ACHN (cell line): ENCODE data around the gene PRKCZ.
"Not testable (repeated sequence)": the region's sequence is repeated elsewhere in the genome, so short reads cannot be mapped to it uniquely, and the experiment has no call there.

ENCODE experiments used
- DNase-seq: peaks from one replicate; pipeline ENCODE4 v3.0.0-alpha.2; 2015
- in situ Hi-C: cut with HindIII; loops from 2 replicates; pipeline ENCODE4 v1.10.0; 2017; ENCODE audit warnings: low sequenced_read_pairs, low pct_ligation_motif_present, low pct_unique_long_range_greater_than_20kb

PRKCZ gene

DNA sequence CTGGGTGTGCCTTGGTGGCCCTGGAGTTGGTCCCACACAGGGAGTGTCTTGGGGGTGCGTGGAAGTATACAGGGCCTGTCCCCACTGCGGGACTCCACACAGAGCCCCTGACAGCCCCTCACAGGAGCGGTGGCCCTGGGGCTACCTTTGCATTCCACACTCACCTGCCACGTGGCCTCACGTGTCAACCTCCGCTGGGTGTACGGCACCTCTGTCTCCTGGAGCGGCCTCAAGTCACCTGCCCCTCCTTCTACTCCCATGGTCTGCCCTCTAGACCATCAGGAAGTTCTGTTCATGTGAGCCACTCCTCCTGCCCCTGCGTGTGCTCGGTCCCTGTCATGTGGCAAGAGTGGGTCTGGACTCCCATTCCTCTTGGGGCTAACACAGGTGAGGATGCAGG is 85.7 kb downstream of the PRKCZ start:
- DNase-seq: no peak
- in situ Hi-C loops: no loop called here

DNA sequence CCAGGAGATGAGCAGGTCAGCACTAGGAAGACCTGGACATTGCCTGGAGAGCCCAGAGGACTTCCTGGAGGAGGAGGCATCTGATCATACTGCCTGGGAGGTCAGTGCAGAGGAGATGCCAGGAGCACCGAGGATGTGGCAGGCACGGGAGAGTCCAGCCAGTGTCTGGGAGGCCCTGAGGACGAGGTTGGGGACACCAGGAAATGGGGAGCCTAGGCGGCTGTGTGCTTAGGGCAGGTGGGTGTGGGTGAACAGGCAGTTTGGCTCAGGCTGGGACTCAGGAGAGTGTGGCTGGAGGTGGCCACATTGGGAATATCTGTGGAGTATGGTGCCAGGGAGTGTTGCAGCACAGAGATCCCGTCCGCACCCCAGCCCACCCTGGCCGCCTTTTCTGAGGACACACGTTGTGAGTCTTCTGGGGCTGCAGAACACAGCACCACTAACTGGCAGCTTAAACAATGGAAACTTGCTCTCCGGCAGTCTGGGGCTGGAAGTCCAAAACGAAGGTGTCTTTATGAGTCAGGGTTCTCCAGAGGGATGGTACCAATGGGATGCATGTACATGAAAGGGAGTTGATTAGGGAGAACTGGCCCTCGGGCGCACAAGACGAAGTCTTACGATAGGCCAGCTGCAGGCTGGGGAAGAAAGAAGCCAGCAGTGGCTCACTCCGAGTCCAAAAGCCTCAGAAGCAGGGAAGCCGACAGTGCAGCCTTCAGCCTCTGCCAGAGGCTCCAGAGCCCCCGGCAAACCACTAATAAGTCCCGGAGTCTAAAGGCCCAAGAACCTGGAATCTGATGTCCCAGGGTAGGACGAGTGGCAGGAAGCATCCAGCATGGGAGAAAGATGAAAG is 86.4 kb downstream of the PRKCZ start:
- in situ Hi-C loops: no loop called here
- DNase-seq: no peak

DNA sequence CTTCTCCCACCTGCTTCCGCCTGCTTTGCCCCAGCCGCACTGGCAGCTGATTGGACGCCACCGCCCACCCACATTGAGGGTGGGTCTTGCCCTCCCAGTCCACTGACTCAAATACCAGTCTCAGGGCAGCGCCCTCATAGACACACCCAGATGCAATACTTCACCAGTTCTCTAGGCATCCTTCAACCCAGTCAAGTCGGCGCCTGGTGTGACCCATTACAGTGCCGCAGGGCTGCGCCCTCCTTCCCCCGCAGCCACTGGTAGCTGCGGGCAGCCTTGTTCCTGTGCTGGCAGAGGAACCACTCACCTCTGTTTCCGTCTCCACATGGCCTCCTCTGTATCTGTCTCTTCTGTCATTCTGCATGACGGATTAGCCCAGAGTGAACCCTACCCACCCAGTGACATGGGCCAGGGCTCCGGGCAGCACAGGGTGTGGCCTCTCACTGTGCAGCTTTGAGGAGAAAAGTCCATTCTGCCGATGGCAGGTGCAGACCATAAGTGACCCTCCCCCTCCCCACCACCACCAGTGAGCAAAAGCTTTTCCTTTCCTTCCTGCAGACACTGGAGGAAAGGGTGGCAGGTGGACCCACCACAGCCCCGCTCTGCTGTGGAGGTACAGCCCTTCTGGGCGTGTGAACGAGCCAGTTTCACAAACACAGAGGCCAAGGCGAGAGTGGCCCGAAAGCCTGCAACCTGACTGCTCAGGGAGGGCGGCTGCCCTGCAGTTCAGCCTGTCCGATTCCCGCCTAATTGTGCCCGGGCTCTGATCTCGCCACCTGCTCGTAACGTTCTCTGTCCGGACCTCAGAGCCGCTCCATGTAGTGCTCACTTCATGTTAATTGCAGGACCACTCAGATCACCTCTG is 87.3 kb downstream of the PRKCZ start:
- DNase-seq: no peak
- in situ Hi-C loops: no loop called here

DNA sequence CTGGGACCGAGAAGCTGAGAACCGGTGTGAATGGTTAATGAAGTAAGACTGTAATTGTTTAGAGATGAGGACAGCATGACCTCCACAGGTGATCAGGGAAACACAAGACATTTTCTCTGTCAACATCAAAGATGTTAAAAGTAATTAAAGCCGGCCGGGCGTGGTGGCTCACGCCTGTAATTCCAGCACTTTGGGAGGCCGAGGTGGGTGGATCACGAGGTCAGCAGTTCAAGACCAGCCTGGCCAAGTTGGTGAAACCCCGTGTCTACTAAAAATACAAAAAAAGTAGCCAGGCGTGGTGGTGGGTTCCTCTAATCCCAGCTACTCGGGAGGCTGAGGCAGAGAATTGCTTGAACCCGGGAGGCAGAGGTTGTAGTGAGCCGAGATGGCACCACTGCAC is 88.9 kb downstream of the PRKCZ start:
- in situ Hi-C loops, DNase-seq: not testable (repeated sequence)

DNA sequence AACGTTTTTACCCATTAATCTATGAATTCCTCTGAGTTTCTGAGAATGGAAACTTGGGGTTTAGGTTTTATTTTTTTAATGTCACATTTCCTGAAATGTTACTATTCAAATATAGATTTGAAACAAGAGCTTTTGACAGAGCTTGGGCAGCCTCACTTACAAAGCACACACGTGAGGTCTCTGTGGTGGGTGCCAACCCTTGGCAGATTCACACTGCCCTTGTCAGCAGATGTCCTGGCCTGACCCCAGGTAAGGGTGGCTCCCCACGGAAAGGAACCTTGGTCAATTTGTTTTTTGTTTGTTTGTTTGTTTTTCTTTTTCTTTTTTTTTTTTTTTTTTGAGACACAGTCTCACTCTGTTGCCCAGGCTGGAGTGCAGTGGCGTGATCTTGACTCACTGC is 90.8 kb downstream of the PRKCZ start:
- no peak for DNase-seq
- in situ Hi-C loops: no loop called here

DNA sequence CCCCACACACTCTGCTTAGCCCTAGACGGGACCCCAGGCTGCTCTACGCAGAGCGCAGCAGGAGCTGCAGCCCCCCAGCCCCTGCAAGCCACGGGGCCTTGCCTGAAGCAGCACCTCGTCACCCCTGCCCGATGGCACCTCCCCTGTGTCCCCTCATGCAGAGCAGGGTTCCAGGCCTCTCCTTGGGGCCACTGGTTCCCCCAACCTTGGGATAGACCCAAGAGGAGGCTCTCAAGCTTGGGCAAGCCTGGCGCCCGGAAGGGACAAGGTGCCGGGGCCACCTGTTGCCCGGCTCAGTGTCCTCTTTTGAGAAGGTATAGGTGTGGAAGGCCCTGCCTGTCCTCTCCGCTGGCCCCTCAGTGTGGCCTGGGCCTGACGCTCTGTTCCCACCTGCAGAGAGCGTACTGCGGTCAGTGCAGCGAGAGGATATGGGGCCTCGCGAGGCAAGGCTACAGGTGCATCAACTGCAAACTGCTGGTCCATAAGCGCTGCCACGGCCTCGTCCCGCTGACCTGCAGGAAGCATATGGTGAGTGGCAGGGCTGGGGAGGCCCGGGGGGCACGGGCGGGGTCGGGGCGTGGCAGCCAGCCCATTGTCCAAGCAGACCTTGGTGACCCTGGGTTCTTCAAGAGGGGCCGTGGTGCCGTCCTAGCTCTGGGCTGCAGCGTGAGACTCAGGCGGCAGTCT is 93.7 kb downstream of the PRKCZ start:
- in situ Hi-C loops: no loop called here
- no peak for DNase-seq

DNA sequence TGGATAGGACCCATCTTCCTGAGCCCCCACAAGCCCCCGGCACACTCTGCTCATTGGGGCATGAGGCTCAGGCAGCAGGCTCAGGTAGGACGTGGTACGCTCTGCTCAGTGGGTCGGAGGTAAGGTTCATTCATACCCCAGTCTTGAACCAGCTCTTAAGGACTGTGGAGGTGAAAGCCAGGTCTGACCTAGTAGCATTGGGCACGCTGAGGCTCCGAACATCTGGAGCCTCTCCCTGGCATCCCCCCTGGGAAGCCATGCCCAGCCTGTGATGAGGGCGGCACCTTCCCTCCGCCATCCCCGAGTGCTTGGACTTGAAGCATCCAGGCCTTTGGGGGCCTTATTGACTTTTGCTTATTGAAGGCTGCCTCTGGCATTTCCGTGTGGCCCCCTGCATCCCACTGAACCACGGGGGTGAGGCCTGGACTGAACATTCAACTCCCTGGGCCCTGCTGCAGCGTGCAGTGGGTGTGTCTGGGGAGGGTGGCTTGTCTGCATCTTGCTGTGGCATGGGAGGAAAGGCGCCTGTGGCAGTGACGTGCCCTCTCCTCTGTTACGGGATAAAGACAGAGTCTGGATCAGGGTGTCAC is 94.4 kb downstream of the PRKCZ start:
- in situ Hi-C loops: no loop called here
- no peak for DNase-seq

DNA sequence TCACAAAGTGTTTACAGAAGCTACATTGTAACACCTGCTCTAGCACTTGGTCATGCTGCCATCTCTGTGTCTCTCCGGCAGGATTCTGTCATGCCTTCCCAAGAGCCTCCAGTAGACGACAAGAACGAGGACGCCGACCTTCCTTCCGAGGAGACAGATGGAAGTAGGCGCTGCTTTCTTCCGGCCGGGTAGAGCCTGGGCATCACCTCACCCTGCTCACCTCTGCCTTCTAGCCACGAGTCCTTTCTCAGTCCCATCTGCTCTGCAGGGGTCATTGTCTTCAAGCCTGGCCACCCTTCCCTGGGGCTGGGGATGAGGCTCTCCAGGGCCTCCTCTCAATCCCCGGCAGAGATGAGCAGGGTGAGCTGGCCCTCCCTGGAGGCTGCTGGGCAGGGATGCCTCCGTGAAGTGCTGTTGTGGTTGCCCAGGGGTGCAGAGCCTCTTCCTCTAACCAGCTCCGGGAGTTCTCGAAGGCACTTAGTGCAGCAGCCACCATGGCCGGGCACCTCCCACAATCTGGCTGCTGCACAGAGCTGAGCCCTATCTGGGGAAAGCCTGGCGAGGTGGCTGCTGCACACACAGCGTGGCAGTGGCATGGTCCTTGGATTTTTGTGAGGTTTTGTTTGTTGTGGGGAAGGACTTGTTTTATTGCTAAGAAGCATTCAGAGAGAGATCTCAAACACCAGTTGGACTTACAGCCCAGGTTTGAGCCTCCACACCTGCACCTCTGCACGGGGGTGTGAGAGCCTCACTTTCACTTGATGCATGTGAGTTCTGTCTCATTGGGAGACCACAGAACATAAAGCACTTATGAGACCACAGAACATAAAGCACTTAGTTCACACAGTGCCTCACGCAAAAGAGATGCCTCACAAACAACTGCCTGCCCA is 96.0 kb downstream of the PRKCZ start:
- in situ Hi-C loops: no loop called here
- no peak for DNase-seq

DNA sequence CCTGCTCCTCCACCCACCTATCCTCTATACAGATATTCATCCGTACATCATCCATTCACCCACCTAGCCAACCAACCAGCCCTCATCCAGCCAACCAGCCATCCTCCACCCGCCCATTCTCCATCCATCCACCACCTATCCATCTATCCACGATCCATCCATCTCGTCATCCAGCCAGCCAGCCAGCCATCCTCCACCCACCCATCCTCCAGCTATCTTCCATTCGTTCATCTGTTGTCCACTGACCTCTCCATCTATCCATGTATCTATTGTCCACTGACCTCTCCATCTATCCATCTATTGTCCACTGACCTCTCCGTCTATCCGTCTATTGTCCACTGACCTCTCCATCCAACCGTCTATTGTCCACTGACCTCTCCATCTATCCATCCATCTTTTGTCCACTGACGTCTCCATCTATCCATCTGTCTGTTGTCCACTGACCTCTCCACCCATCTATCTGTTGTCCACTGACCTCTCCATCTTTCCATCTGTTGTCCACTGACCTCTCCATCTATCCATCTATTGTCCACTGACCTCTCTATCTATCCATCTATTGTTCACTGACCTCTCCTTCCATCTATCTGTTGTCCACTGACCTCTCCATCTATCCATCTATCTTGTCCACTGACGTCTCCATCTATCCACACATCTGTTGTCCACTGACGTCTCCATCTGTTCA is 96.8 kb downstream of the PRKCZ start:
- no peak for DNase-seq
- in situ Hi-C loops: no loop called here

DNA sequence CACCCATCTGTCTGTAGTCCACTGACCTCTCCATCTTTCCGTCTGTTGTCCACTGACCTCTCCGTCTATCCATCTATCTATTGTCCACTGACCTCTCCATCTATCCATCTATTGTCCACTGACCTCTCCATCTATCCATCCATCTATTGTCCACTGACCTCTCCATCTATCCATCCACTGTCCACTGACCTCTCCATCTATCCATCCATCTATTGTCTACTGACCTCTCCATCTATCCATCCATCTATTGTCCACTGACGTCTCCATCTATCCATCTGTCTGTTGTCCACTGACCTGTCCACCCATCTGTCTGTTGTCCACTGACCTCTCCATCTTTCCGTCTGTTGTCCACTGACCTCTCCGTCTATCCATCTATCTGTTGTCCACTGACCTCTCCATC is 97.7 kb downstream of the PRKCZ start:
- in situ Hi-C loops: not testable (repeated sequence)

DNA sequence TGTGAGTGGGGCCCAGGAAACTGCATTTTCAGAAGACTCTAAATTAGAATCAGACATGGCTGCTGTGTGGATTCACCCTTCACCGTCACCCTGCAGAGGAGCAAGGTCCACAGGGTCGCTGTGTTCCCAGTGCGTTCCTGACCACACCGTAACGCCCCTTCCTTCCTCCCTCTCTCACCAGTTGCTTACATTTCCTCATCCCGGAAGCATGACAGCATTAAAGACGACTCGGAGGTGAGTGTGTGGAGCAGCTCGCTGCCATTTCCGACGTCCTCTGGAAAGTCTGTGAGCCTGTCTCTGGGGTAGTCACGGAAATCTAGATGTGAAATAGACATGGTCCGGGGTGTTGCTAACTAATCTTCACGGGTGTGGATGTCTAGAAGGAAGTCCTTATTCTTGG is 98.5 kb downstream of the PRKCZ start:
- no peak for DNase-seq
- in situ Hi-C loops: no loop called here

More for the DNA sequence above, 97.7 kb downstream of the PRKCZ start:
- not testable (repeated sequence) for DNase-seq

DNA sequence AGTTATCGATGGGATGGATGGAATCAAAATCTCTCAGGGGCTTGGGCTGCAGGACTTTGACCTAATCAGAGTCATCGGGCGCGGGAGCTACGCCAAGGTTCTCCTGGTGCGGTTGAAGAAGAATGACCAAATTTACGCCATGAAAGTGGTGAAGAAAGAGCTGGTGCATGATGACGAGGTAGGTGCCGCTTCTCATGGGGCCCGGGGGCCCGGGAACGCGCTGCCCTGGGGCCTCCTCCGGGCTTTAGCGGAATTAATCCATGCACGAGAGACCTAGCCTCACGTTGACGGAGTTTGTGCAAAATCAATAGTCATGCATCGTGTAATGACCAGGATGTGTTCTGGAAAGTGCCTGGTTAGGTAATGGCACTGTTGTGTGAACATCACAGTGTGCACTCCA is 100.6 kb downstream of the PRKCZ start:
- in situ Hi-C loops: no loop called here
- no peak for DNase-seq

DNA sequence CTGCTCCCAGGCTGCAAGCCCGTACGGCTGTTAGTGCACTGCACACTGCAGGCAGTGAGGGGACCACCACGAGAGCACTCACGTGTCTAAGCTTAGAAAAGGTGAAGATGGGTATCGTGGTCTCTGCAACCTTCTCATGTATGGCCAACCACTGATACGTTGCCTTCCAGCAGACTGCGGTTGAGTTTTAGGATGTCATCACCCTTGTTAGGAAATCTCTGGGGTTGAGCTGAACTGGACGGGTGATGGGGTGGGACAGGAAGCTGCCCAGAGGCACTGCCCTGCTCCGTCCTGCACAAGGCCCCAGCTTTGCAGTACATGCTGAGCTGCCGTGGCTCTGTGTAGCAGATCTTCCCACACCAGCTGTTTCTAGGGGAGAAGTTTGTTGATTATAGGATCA is 101.0 kb downstream of the PRKCZ start:
- DNase-seq: no peak
- in situ Hi-C loops: no loop called here

DNA sequence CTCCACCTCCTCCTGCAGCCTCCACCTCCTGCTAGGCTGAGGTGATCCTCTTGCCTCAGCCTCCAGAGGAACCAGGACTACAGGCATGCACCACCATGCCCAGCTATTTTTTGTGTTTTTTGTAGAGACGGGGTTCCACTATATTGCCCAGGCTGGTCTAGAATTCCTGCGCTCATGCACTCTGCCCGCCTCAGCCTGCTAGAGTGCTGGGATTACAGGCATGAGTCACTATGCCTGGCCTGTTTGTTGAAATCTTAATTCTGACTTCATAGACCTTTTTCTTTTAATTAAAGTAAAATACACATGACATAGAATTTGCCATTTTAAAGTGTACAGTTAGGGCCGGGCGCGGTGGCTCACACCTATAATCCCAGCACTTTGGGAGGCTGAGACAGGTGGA is 101.7 kb downstream of the PRKCZ start:
- in situ Hi-C loops: no loop called here
- no peak for DNase-seq

DNA sequence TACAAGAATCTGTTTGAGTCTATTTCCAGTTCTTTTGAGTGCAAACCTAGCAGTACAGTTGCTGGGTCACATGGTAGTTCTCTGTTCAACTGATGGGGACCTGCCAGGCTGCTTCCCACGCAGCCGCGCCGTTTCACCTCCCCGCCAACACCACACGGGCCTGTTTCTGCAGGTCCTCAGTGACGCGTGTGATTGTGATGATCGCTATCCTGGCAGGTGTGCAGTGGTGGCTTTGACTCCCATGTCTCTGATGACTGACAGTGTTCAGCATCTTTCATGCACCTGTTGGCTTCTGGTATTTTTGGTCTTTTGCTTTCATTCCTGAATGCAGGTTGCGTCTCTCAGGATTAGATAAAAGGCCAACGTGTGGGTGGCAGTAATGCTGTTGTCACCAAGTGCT is 102.7 kb downstream of the PRKCZ start:
- DNase-seq: no peak
- in situ Hi-C loops: no loop called here

DNA sequence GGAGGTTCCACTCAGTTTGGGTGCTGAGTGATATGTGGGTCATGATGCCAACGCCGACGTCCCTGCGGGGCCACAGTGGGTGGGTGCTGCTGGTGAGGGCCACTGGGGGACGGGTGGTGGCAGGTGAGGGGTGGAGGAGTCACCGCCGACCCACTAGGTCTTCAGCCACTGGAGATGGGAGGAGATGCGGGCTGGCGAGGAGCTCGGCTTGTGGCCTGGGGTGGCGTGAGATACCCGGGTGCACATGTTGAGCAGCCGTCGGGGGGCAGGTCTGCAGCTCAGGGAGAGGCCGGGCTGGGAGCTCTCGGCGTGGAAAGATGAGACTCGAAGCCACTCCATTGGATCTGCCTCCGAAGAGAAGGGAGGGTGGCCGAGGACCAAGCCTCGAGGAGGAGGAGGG is 103.8 kb downstream of the PRKCZ start:
- in situ Hi-C loops: no loop called here
- DNase-seq: no peak

DNA sequence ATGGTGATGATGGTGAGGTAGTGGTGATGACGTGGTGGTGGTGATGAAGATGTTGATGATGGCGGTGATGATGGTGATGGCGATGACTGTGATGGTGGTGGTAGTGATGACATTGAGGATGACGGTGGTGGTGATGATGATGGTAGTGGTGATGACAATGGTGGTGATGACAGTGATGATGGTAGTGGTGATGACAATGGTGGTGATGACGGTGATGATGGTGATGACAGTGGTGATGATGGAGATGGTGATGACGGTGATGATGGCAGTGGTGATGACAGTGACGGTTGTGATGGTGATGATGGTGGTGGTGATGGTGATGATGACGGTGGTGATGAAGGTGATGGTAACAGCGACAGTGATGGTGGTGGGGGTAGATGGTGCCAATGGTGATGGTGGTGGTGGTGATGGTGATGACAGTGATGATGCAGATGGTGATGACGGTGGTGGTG is 105.0 kb downstream of the PRKCZ start:
- in situ Hi-C loops: no loop called here
- DNase-seq: no peak
